C4-2B (cell line): ENCODE data around the gene TTBK2.

Experiments
- CTCF ChIP-seq: fragments of 450-650 bp; conservative IDR thresholded peaks from 2 replicates; pipeline ENCODE4 v1.5.1; 2017; ENCODE audit warnings: mild to moderate bottlenecking
- ZFX ChIP-seq: fragments of 450-650 bp; IDR thresholded peaks from 2 replicates; pipeline ENCODE4 v1.6.1; 2017

- TF ChIP-seq CTCF (no peak), ZFX (no peak)
Measured at GRCh38 chr15:42749266-42749665, 171.3 kb downstream of the TTBK2 start.
